ENCODE results near the gene MPP3. TPM values are rescaled to one million over a fixed set of nuclear protein-coding genes. Genes with fewer than 3 reads are reported as not detected.

Gene MPP3
- total RNA-seq, 1 experiment from 2014 or later, result 19.5 TPM

DNA sequence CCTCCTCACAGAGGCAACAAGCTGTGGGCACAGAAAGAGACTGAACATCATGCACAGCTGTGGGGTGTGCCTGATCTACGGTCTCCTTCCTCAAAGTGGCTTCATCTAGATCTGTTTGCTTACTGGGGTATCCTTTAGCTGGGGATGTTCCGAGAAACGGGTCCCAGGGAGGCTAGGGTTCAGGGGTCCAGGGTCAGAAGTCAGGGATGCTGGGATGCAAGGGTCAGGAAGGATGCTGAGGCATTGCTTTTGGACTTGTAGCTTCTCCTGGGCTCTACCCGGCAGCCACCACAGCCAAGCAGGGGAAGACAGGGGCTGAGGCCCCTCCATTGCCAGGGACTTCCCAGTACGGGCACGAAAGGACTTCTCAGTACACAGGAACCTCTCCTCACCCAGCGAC, 20.6 kb upstream of the MPP3 start:
- no peak overlapping the region for H2AFZ ChIP-seq (ENCODE audit: low read depth, low read length, poor library complexity, severe bottlenecking)
- no peak for TF ChIP-seq FOSL1 (IDR thresholded peaks at IDR 0.05; ENCODE audit: low read depth)
- no peak for TF ChIP-seq JUND (IDR thresholded peaks at IDR 0.05)
- no peak for TF ChIP-seq ELF1 (IDR thresholded peaks at IDR 0.05; ENCODE audit: borderline replicate concordance, low read depth)
- no peak for TF ChIP-seq ZBTB33 (IDR thresholded peaks at IDR 0.05; ENCODE audit: extremely low read depth, insufficient replicate concordance, low read length)
- TF ChIP-seq SRF (IDR thresholded peaks at IDR 0.05; ENCODE audit: low read depth), result no peak
- TF ChIP-seq ZFX (IDR thresholded peaks at IDR 0.05), result no peak
- TF ChIP-seq REST (IDR thresholded peaks at IDR 0.05; ENCODE audit: low read depth), result no peak
- TF ChIP-seq RAD21 (IDR thresholded peaks at IDR 0.05; ENCODE audit: low read depth), result no peak
- TF ChIP-seq EGR1 (IDR thresholded peaks at IDR 0.05; ENCODE audit: low read depth), result no peak
- TF ChIP-seq YY1 (IDR thresholded peaks at IDR 0.05; ENCODE audit: extremely low read depth, insufficient replicate concordance, low read depth, low read length), result no peak
- TF ChIP-seq ATF3 (IDR thresholded peaks at IDR 0.05), result no peak
- no peak for TF ChIP-seq CEBPB (IDR thresholded peaks at IDR 0.05; ENCODE audit: low read depth)
- TF ChIP-seq POLR2A (IDR thresholded peaks at IDR 0.05; ENCODE audit: borderline replicate concordance, extremely low read depth, insufficient read depth, insufficient read length), result no peak
- TF ChIP-seq CTCF (IDR thresholded peaks at IDR 0.05 in 2 of 3, conservative IDR thresholded peaks at IDR 0.05 in 1 of 3; ENCODE audit: borderline replicate concordance in 1 of 3, insufficient read depth in 1 of 3, low read depth in 2 of 3, low read length in 2 of 3), result no peak
- TF ChIP-seq, protein P1, sequence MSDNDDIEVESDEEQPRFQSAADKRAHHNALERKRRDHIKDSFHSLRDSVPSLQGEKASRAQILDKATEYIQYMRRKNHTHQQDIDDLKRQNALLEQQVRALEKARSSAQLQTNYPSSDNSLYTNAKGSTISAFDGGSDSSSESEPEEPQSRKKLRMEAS (IDR thresholded peaks at IDR 0.05), result no peak
- no peak for TF ChIP-seq TCF7L2 (IDR thresholded peaks at IDR 0.05; ENCODE audit: borderline replicate concordance, extremely low read depth, insufficient read depth, insufficient read length)
- no peak for TF ChIP-seq EZH2 (IDR thresholded peaks at IDR 0.05)
- no peak for TF ChIP-seq SP1 (IDR thresholded peaks at IDR 0.05; ENCODE audit: low read depth)
- no peak for TF ChIP-seq CBX3 (IDR thresholded peaks at IDR 0.05; ENCODE audit: low read depth)
- TF ChIP-seq EZH2phosphoT487 (IDR thresholded peaks at IDR 0.05; ENCODE audit: borderline replicate concordance), result no peak
- no peaks in the 10 kb centered on the region for H3K9me3 ChIP-seq (ENCODE audit: control insufficient read depth in 1 of 2, insufficient read depth in 1 of 2, low read depth in 1 of 2, low read length in 2 of 2)
- H3K36me3 ChIP-seq (ENCODE audit: control insufficient read depth in 1 of 2, insufficient read depth in 2 of 2, low read length in 2 of 2), result no peaks in the 10 kb centered on the region
- DNase-seq (ENCODE audit: low read depth, low spot score), result no peak
- CTCF ChIA-PET, result no interaction called here
- H3K27ac ChIP-seq (ENCODE audit: low read depth, low read length), result no peak overlapping the region
- no peak overlapping the region for H3K4me2 ChIP-seq (ENCODE audit: low read length)
- no peaks in the 10 kb centered on the region for H3K9me2 ChIP-seq (ENCODE audit: insufficient read depth)
- no peaks in the 10 kb centered on the region for H3K4me1 ChIP-seq (ENCODE audit: control insufficient read depth in 1 of 2, insufficient read depth in 2 of 2, low read length in 2 of 2)
- H3K27me3 ChIP-seq (ENCODE audit: insufficient read depth, low read length), result no peaks in the 10 kb centered on the region
- POLR2A ChIA-PET, result no interaction called here
- RAD21 ChIA-PET (ENCODE audit: low non-redundant PET in 1 of 2, low total read pairs in 2 of 2, uncharacterized antibody in 2 of 2, unreplicated experiment in 2 of 2), result no interaction called here
- H4K20me1 ChIP-seq (ENCODE audit: insufficient read depth), result no peaks in the 10 kb centered on the region
- BruUV-seq (replicated peaks), result no TSS peak
- ATAC-seq, result no peak
- no peaks in the 10 kb centered on the region for H3K79me2 ChIP-seq (ENCODE audit: insufficient read depth, low read length)
- H3K9ac ChIP-seq (ENCODE audit: low read length), result no peak overlapping the region
- H3K4me3 ChIP-seq (replicated peaks in 1 of 2; ENCODE audit: low read depth in 1 of 2, low read length in 2 of 2), result no peak overlapping the region
- intact Hi-C loops (cut with micrococcal nuclease), result no loop called here
